H9 (cell line): ENCODE results near the gene MMP19. TPM values are rescaled to one million over a fixed set of nuclear protein-coding genes. Genes with fewer than 3 reads are reported as not detected.

Experiments
- DNase-seq: peaks from one replicate; pipeline ENCODE4 v3.0.0-alpha.2; 2017
- H2AFZ ChIP-seq: one replicate; pipeline ENCODE4 v1.6.1; 2013; ENCODE audit warnings: mild to moderate bottlenecking, low read length, control low read depth, moderate library complexity
- H2AK5ac ChIP-seq: 2 replicates; pipeline ENCODE4 v1.6.1; 2013; ENCODE audit warnings: low read length, control low read depth, mixed read lengths; ENCODE audit not compliant: insufficient read length
- H2BK120ac ChIP-seq: one replicate; pipeline ENCODE4 v1.6.1; 2013; ENCODE audit warnings: low read depth, mild to moderate bottlenecking, low read length, control low read depth, inconsistent platforms; ENCODE audit not compliant: poor library complexity, severe bottlenecking
- H2BK12ac ChIP-seq: 2 replicates; pipeline ENCODE4 v1.6.1; 2013; ENCODE audit warnings: low read length, control low read depth, mixed read lengths, low read depth; ENCODE audit not compliant: insufficient read length
- H2BK15ac ChIP-seq: 2 replicates; pipeline ENCODE4 v1.6.1; 2013; ENCODE audit warnings: low read depth, low read length, control low read depth
- H2BK20ac ChIP-seq: one replicate; pipeline ENCODE4 v1.6.1; 2013; ENCODE audit warnings: low read depth, mild to moderate bottlenecking, low read length, control low read depth, inconsistent platforms; ENCODE audit not compliant: poor library complexity, severe bottlenecking
- H2BK5ac ChIP-seq: 2 replicates; pipeline ENCODE4 v1.6.1; 2013; ENCODE audit warnings: low read length, control low read depth, mixed read lengths; ENCODE audit not compliant: insufficient read length
- H3K14ac ChIP-seq: 2 replicates; pipeline ENCODE4 v1.6.1; 2013; ENCODE audit warnings: low read length, control low read depth; ENCODE audit not compliant: insufficient read depth
- H3K18ac ChIP-seq: 2 replicates; pipeline ENCODE4 v1.6.1; 2013; ENCODE audit warnings: low read depth, mild to moderate bottlenecking, mixed read lengths, low read length, control low read depth; ENCODE audit not compliant: insufficient read length
- H3K23ac ChIP-seq: 2 replicates; pipeline ENCODE4 v1.6.1; 2013; ENCODE audit warnings: low read length, control low read depth, mixed read lengths, low read depth; ENCODE audit not compliant: insufficient read length
- H3K23me2 ChIP-seq: 2 replicates; pipeline ENCODE4 v1.6.1; 2013; ENCODE audit warnings: low read depth, mild to moderate bottlenecking, mixed read lengths, low read length, control low read depth; ENCODE audit not compliant: insufficient read length, poor library complexity, severe bottlenecking
- H3K27ac ChIP-seq: 2 replicates; pipeline ENCODE4 v1.5.1; 2013; ENCODE audit warnings: low read length, control low read depth, mixed read lengths, low read depth; ENCODE audit not compliant: insufficient read length
- H3K27me3 ChIP-seq: 2 replicates; pipeline ENCODE4 v1.6.1; 2013; ENCODE audit warnings: low read length, control low read depth, inconsistent platforms; ENCODE audit not compliant: insufficient read depth
- H3K4ac ChIP-seq: 2 replicates; pipeline ENCODE4 v1.6.1; 2013; ENCODE audit warnings: low read depth, mild to moderate bottlenecking, control low read depth, inconsistent platforms, low read length, moderate library complexity
- H3K4me1 ChIP-seq: 2 replicates; pipeline ENCODE4 v1.6.1; 2013; ENCODE audit warnings: low read length, control low read depth, inconsistent platforms; ENCODE audit not compliant: insufficient read depth
- H3K4me2 ChIP-seq: 2 replicates; pipeline ENCODE4 v1.6.1; 2013; ENCODE audit warnings: low read length, control low read depth, mixed read lengths; ENCODE audit not compliant: insufficient read length, insufficient read depth
- H3K56ac ChIP-seq: 2 replicates; pipeline ENCODE4 v1.6.1; 2013; ENCODE audit warnings: low read depth, mild to moderate bottlenecking, mixed read lengths, low read length, control low read depth; ENCODE audit not compliant: insufficient read length
- H3K79me1 ChIP-seq: 2 replicates; pipeline ENCODE4 v1.6.1; 2013; ENCODE audit warnings: low read depth, mild to moderate bottlenecking, moderate library complexity, low read length, control low read depth, inconsistent platforms; ENCODE audit not compliant: insufficient read depth, poor library complexity, severe bottlenecking
- H3K79me2 ChIP-seq: 2 replicates; pipeline ENCODE4 v1.6.1; 2013; ENCODE audit warnings: low read length, control low read depth, inconsistent platforms; ENCODE audit not compliant: insufficient read depth
- H3K9ac ChIP-seq: 2 replicates; pipeline ENCODE4 v1.6.1; 2013; ENCODE audit warnings: low read length, control low read depth, mixed read lengths; ENCODE audit not compliant: insufficient read length; ENCODE audit errors: extremely low read depth
- H3K9me3 ChIP-seq: one replicate; pipeline ENCODE4 v1.6.1; 2013; ENCODE audit warnings: low read depth, low read length, inconsistent platforms; ENCODE audit not compliant: control insufficient read depth
- H3T11ph ChIP-seq: one replicate; pipeline ENCODE4 v1.6.1; 2013; ENCODE audit warnings: mild to moderate bottlenecking, low read length, control low read depth, inconsistent platforms
- H4K20me1 ChIP-seq: one replicate; pipeline ENCODE4 v1.6.1; 2013; ENCODE audit not compliant: control insufficient read depth, insufficient read length, insufficient read depth
- H4K5ac ChIP-seq: 2 replicates; pipeline ENCODE4 v1.6.1; 2013; ENCODE audit warnings: low read depth, mild to moderate bottlenecking, mixed read lengths, low read length, control low read depth; ENCODE audit not compliant: insufficient read length
- H4K8ac ChIP-seq: replicated peaks from 2 replicates; pipeline ENCODE4 v1.6.1; 2013; ENCODE audit warnings: low read length, control low read depth, mixed read lengths, low read depth; ENCODE audit not compliant: insufficient read length
- H4K91ac ChIP-seq: 2 replicates; pipeline ENCODE4 v1.6.1; 2013; ENCODE audit warnings: low read depth, mild to moderate bottlenecking, moderate library complexity, mixed read lengths, low read length, control low read depth; ENCODE audit not compliant: insufficient read length
- H3K27ac Mint-ChIP-seq, 3 experiments: 2 replicates in 2 of 3; 3 replicates in 1 of 3; pipeline ENCODE4 v1.8.0; 2020 to 2021; ENCODE audit warnings: mixed read lengths in 3 of 3, mild to moderate bottlenecking in 1 of 3, moderate library complexity in 1 of 3
- H3K27me3 Mint-ChIP-seq: 2 replicates; pipeline ENCODE4 v1.8.0; 2021; ENCODE audit warnings: low read depth, mild to moderate bottlenecking, moderate library complexity, mixed read lengths
- H3K36me3 Mint-ChIP-seq, 3 experiments: 2 replicates in 2 of 3; 3 replicates in 1 of 3; pipeline ENCODE4 v1.8.0; 2020 to 2021; ENCODE audit warnings: low read depth in 3 of 3, mixed read lengths in 3 of 3; ENCODE audit not compliant: insufficient read depth in 1 of 3
- H3K4me1 Mint-ChIP-seq, 2 experiments: 2 replicates each; pipeline ENCODE4 v1.8.0; 2020; ENCODE audit warnings: mixed read lengths in 2 of 2
- H3K4me3 Mint-ChIP-seq, 2 experiments: 2 replicates in 1 of 2; 3 replicates in 1 of 2; pipeline ENCODE4 v1.8.0; 2020 to 2021; ENCODE audit warnings: mild to moderate bottlenecking in 2 of 2, mixed read lengths in 2 of 2, moderate library complexity in 1 of 2
- H3K9me3 Mint-ChIP-seq, 2 experiments: 2 replicates in 1 of 2; 3 replicates in 1 of 2; pipeline ENCODE4 v1.8.0; 2020; ENCODE audit warnings: mild to moderate bottlenecking in 2 of 2, mixed read lengths in 2 of 2, moderate library complexity in 1 of 2
- CTCF ChIP-seq: fragments of 200-600 bp; sonication (generic); conservative IDR thresholded peaks from 3 replicates; pipeline ENCODE4 v1.8.0; 2021; ENCODE audit warnings: antibody characterized with exemption, mild to moderate bottlenecking
- WGBS: extraction: QIAGEN DNeasy Blood & Tissue Kit; methylation state at CpG from one replicate; pipeline ENCODE4 v1.1.7; 2013; ENCODE audit warnings: missing lambda C conversion rate, low lambda C conversion rate, mixed read lengths; ENCODE audit not compliant: insufficient read length; ENCODE audit errors: extremely low coverage; 5-methylcytosine and 5-hydroxymethylcytosine counted together
- total RNA-seq: library from RNA; stranded (reverse); gene quantifications from 2 replicates; pipeline ENCODE4 v1.2.1, GENCODE V29; 2021

MMP19 gene
- total RNA-seq, 1 experiment from 2014 or later: 1.7 TPM

- H3K79me2 ChIP-seq: no peaks in the 10 kb centered on the region
- no peaks in the 10 kb centered on the region for H3K4me1 ChIP-seq
- H3K14ac ChIP-seq: no peak overlapping the region
- H4K5ac ChIP-seq: no peak overlapping the region
- no peak overlapping the region for H2BK12ac ChIP-seq
- no peaks in the 10 kb centered on the region for H3K27me3 ChIP-seq
- no peak overlapping the region for H3T11ph ChIP-seq
- no peak for DNase-seq
- no peaks in the 10 kb centered on the region; the same call in 1 of the 2 replicates for H3K27me3 Mint-ChIP-seq
- WGBS: no CpG with 5 or more reads among the region's 10 CpGs
- no peak overlapping the region for H2AK5ac ChIP-seq
- H3K79me1 ChIP-seq: no peaks in the 10 kb centered on the region
- peaks cover 24 to 33% of the 10 kb centered on the region in 2 experiments for H3K4me1 Mint-ChIP-seq
- H2BK120ac ChIP-seq: no peak overlapping the region
- H2BK5ac ChIP-seq: no peak overlapping the region
- no peaks in the 10 kb centered on the region; a peak in 2 of 5 replicates for H3K9me3 Mint-ChIP-seq
- no peak overlapping the region for H3K56ac ChIP-seq
- peak overlapping the region in 2 of 3 experiments; percentile 46 to 94; a peak in 3 of 7 replicates for H3K27ac Mint-ChIP-seq
- TF ChIP-seq CTCF: no peak
- no peak overlapping the region for H4K91ac ChIP-seq
- H3K18ac ChIP-seq: no peak overlapping the region
- no peak overlapping the region for H3K9ac ChIP-seq
- H2AFZ ChIP-seq: no peak overlapping the region
- H4K20me1 ChIP-seq: no peaks in the 10 kb centered on the region
- H4K8ac ChIP-seq: no peak overlapping the region
- H3K4me2 ChIP-seq: no peak overlapping the region
- no peak overlapping the region for H3K23ac ChIP-seq
- H3K27ac ChIP-seq: no peak overlapping the region
- no peak overlapping the region for H3K4ac ChIP-seq
- H2BK20ac ChIP-seq: no peak overlapping the region
- no peak overlapping the region for H2BK15ac ChIP-seq
- H3K4me3 Mint-ChIP-seq: peak overlapping the region in 1 of 2 experiments; percentile 28; a peak in 1 of 5 replicates
- peaks cover 9% of the 10 kb centered on the region for H3K23me2 ChIP-seq
- peaks cover 1 to 9% (median 7%) of the 10 kb centered on the region in 3 experiments; a peak in 5 of 7 replicates for H3K36me3 Mint-ChIP-seq
- H3K9me3 ChIP-seq: no peaks in the 10 kb centered on the region
Observed at GRCh38 chr12:55833056-55833455, 9.7 kb downstream of the MMP19 start.
